SKM-1 treated with dmso at 0.1 percent for 144 hours (cell line): ENCODE data around the gene CEP131.
A peak's percentile ranks its signal among the peaks of the same experiment; 100 is the strongest.
"Not testable (repeated sequence)": the region's sequence is repeated elsewhere in the genome, so short reads cannot be mapped to it uniquely, and the experiment has no call there.

ENCODE experiments used
- DNase-seq: peaks from one replicate; lab custom pipeline; 2025; ENCODE audit not compliant: unreplicated experiment; lab: John Stamatoyannopoulos, UW

Gene CEP131

GRCh38 chr17:81156866-81157805 lies 65.6 kb downstream of the CEP131 start:
- no peak for DNase-seq

- DNase-seq = no peak
Measured at GRCh38 chr17:81154961-81155360, 67.8 kb downstream of the CEP131 start.

- DNase-seq = not testable (repeated sequence)
Measured at GRCh38 chr17:81154016-81154415, 68.7 kb downstream of the CEP131 start.

- no peak for DNase-seq
Measured at GRCh38 chr17:81153340-81153803, 69.4 kb downstream of the CEP131 start.

GRCh38 chr17:81152288-81152828 lies 70.4 kb downstream of the CEP131 start:
- DNase-seq = no peak

- no peak for DNase-seq
Measured at GRCh38 chr17:81151278-81151677, 71.5 kb downstream of the CEP131 start.

- peak; percentile 45 for DNase-seq
Measured at GRCh38 chr17:81150377-81151077, 72.2 kb downstream of the CEP131 start.

GRCh38 chr17:81148986-81149533 lies 73.7 kb downstream of the CEP131 start:
- peak; percentile 21 for DNase-seq

GRCh38 chr17:81148571-81148970 lies 74.2 kb downstream of the CEP131 start:
- DNase-seq = no peak

GRCh38 chr17:81147701-81148100 lies 75.1 kb downstream of the CEP131 start:
- DNase-seq = no peak

GRCh38 chr17:81146208-81146607 lies 76.6 kb downstream of the CEP131 start:
- not testable (repeated sequence) for DNase-seq

GRCh38 chr17:81144423-81144781 lies 78.4 kb downstream of the CEP131 start:
- DNase-seq = no peak

GRCh38 chr17:81143717-81144422 lies 78.9 kb downstream of the CEP131 start:
- no peak for DNase-seq

- no peak for DNase-seq
Measured at GRCh38 chr17:81143200-81143527, 79.6 kb downstream of the CEP131 start.

GRCh38 chr17:81142301-81143199 lies 80.2 kb downstream of the CEP131 start:
- DNase-seq = peak; percentile 60

- no peak for DNase-seq
Measured at GRCh38 chr17:81140695-81141094, 82.1 kb downstream of the CEP131 start.

- no peak for DNase-seq
Measured at GRCh38 chr17:81140018-81140417, 82.7 kb downstream of the CEP131 start.
